ENCODE data around the gene ENTPD3. TPM values are rescaled to one million over a fixed set of nuclear protein-coding genes. Genes with fewer than 3 reads are reported as not detected.

The ENTPD3 gene
- polyA plus RNA-seq, 1 donor, result 4.3 TPM

DNA sequence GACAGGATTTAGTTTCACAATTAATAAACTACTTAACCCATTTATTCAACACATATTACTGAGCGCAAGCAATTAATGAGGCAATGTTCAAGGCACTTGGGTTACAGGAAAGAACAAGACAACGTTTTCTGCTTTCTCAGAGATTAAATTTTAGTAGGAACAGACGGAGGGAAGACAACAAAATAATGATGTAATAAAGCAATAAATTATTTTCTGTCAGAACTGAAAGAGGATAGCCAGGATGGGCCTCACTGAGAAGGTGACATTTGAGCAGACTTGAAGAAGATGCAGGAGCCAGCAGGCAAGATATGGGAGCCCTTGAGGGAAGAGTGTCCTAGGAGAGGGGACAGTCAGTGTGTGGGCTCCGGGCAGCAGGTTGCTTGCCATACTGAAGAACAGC, 58.9 kb downstream of the ENTPD3 start:
- 20% methylated on average over 1 of the region's 4 CpGs for whole genome bisulfite sequencing (ENCODE audit: insufficient coverage, low lambda C conversion rate)
- Histone ChIP-seq H3K27me3 (ENCODE audit: control insufficient read depth, insufficient read depth, low read length) (no peaks in the 10 kb centered on the region), H3K4me1 (ENCODE audit: control insufficient read depth, insufficient read depth, low read length) (no peaks in the 10 kb centered on the region), H3K27ac (ENCODE audit: low read length) (no peak overlapping the region), H3K9me3 (ENCODE audit: control insufficient read depth, low read depth, low read length) (no peaks in the 10 kb centered on the region), H3K4me3 (ENCODE audit: low read length) (no peak overlapping the region), H3K36me3 (ENCODE audit: control insufficient read depth, insufficient read depth, low read length) (peaks cover 10% of the 10 kb centered on the region)
- no peak for DNase-seq

DNA sequence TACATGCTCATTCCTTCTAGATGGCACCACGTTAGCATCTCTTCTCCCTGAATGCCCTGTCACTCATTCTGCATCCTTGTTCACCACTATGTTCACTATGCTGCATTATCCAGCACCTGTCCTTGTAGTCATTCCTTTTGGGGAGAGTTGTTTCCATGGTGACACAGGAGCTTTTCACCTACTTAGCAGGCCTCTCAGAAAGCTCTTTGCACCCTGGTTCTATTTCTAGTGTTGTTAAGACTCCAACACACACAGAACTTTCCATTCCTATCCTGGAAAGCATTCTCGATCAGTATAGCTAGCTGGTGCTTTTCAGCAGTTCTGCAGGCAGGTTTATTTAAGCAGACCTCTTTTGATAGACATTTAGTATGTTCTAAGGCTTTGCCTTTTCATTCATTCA, 63.5 kb downstream of the ENTPD3 start:
- Histone ChIP-seq H3K36me3 (ENCODE audit: control insufficient read depth, insufficient read depth, low read length) (peaks cover 12% of the 10 kb centered on the region), H3K27ac (ENCODE audit: low read length) (no peak overlapping the region)
- 86% methylated on average over 1 of the region's 2 CpGs for WGBS (ENCODE audit: insufficient coverage, low lambda C conversion rate)

DNA sequence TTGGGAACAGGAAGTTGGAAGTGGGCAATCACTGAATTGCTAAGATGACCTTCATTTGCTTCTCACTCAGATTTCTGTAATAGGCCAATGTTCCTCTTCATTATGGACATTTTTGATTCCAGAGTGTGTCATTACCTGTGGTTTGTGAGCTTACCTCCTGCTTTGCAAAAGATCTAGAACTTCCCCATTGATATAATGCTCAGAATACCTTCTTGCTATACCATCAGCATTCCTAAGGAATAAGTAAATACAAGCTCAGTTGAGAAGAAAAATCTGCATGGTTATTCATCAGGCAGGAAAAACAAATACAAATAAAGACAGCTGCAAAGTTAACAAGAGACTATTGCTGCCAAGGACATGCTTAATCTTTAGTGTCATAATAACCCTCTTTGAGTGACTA, 64.6 kb downstream of the ENTPD3 start:
- Histone ChIP-seq H3K27ac (ENCODE audit: low read length) (no peak overlapping the region), H3K27me3 (ENCODE audit: control insufficient read depth, insufficient read depth, low read length) (no peaks in the 10 kb centered on the region), H3K4me1 (ENCODE audit: control insufficient read depth, insufficient read depth, low read length) (peaks cover 10% of the 10 kb centered on the region), H3K9me3 (ENCODE audit: control insufficient read depth, low read depth, low read length) (no peaks in the 10 kb centered on the region), H3K4me3 (ENCODE audit: low read length) (no peak overlapping the region), H3K36me3 (ENCODE audit: control insufficient read depth, insufficient read depth, low read length) (peaks cover 8% of the 10 kb centered on the region)
- DNase-seq, result no peak

More for the DNA sequence above, 63.5 kb downstream of the ENTPD3 start:
- no peak for DNase-seq
- Histone ChIP-seq H3K4me3 (ENCODE audit: low read length) (no peak overlapping the region), H3K9me3 (ENCODE audit: control insufficient read depth, low read depth, low read length) (no peaks in the 10 kb centered on the region), H3K27me3 (ENCODE audit: control insufficient read depth, insufficient read depth, low read length) (no peaks in the 10 kb centered on the region), H3K4me1 (ENCODE audit: control insufficient read depth, insufficient read depth, low read length) (peaks cover 10% of the 10 kb centered on the region)

DNA sequence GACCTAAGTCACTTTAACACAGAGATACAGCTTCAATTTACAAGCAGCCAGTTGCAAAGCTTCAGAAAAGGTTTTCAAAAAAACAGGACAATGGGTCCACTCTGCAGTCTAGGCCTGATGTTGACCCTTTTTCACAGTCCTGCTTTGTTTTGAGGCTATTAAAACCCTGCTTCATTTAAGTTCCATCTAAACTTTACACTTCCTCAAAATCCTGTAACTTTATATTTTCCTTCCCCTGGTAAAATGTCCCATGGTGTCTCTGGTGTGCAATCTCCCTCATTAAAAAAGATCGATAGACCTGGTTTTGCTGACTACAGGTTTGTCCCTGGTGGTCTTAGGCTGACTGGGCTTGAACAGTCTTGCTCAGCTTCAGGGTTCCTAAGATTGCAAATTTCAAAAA, 65.1 kb downstream of the ENTPD3 start:
- peak overlapping the region; percentile 86 for H3K27ac ChIP-seq (ENCODE audit: low read length)
- no peaks in the 10 kb centered on the region for H3K9me3 ChIP-seq (ENCODE audit: control insufficient read depth, low read depth, low read length)
- H3K27me3 ChIP-seq (ENCODE audit: control insufficient read depth, insufficient read depth, low read length), result no peaks in the 10 kb centered on the region
- WGBS (ENCODE audit: insufficient coverage, low lambda C conversion rate), result no CpG with 5 or more reads among the region's 1 CpG
- DNase-seq, result no peak
- H3K4me1 ChIP-seq (ENCODE audit: control insufficient read depth, insufficient read depth, low read length), result peaks cover 10% of the 10 kb centered on the region
- H3K36me3 ChIP-seq (ENCODE audit: control insufficient read depth, insufficient read depth, low read length), result peaks cover 8% of the 10 kb centered on the region
- peak overlapping the region; percentile 68 for H3K4me3 ChIP-seq (ENCODE audit: low read length)

DNA sequence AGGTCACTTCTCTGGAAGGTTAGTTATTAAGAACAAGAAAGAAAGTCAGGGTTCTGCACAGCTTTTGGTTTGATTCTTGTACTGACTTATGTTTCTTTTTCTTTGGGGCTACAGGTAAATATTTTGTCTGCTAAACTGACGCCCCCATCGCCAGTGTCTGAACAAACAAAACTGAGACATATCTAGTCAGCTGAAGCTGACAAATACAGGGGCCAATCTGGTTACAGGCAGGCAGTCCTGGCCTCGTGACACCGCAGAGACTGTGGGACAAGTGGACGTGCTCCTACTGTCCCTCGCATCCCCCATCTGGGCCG, 65.5 kb downstream of the ENTPD3 start:
- H3K9me3 ChIP-seq (ENCODE audit: control insufficient read depth, low read depth, low read length), result no peaks in the 10 kb centered on the region
- no CpG with 5 or more reads among the region's 7 CpGs for WGBS (ENCODE audit: insufficient coverage, low lambda C conversion rate)
- peak overlapping the region; percentile 86 for H3K27ac ChIP-seq (ENCODE audit: low read length)
- H3K27me3 ChIP-seq (ENCODE audit: control insufficient read depth, insufficient read depth, low read length), result no peaks in the 10 kb centered on the region
- peaks cover 8% of the 10 kb centered on the region for H3K36me3 ChIP-seq (ENCODE audit: control insufficient read depth, insufficient read depth, low read length)
- peaks cover 10% of the 10 kb centered on the region for H3K4me1 ChIP-seq (ENCODE audit: control insufficient read depth, insufficient read depth, low read length)
- no peak for DNase-seq
- peak overlapping the region; percentile 68 for H3K4me3 ChIP-seq (ENCODE audit: low read length)

DNA sequence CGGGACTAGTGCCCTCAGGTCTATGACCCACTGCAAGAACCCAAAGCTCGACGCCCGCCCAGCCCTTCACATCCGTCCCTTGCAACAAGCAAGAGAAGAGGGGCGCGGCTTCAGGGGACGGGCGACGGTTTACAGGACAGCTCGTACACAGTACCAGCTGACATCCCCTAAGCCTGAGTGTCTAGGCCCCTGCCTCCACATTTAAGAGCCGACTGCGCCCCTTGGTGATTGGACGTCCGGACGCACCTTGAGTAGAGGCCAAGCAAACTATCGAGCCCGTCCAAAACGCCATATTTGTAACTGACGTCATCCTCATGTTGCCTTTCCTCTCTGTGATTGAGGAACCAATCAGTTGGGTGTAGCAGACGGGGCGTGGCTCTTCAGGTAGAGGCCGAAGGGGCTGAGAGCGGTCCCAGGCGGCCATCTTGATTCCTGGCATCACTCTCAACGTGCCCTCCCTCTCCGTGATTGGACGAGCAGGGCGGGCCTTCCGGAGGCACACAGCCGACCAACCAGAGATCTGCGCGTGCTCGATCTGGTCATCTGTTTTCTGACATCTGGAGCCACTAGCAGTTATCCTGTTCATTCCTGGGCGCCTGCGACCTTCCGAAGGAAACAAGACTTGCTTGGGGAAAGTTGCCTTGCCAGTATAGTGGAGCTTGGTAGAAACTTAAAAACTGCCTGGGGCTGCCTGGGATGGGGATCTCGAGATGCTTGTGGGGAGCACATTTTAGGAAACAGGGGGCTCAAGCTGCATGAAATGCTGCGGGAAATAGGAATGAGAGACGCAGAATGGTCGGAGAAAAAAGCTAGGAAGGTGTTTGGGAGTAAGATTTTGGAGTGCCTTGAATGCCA, 66.1 kb downstream of the ENTPD3 start:
- H3K9me3 ChIP-seq (ENCODE audit: control insufficient read depth, low read depth, low read length), result no peaks in the 10 kb centered on the region
- peak; percentile 99 to 100 for DNase-seq
- no CpG with 5 or more reads among the region's 41 CpGs for WGBS (ENCODE audit: insufficient coverage, low lambda C conversion rate)
- peaks cover 8% of the 10 kb centered on the region for H3K36me3 ChIP-seq (ENCODE audit: control insufficient read depth, insufficient read depth, low read length)
- H3K27me3 ChIP-seq (ENCODE audit: control insufficient read depth, insufficient read depth, low read length), result no peaks in the 10 kb centered on the region
- peak overlapping the region; percentile 68 for H3K4me3 ChIP-seq (ENCODE audit: low read length)
- H3K4me1 ChIP-seq (ENCODE audit: control insufficient read depth, insufficient read depth, low read length), result peaks cover 10% of the 10 kb centered on the region
- H3K27ac ChIP-seq (ENCODE audit: low read length), result peak overlapping the region; percentile 86

DNA sequence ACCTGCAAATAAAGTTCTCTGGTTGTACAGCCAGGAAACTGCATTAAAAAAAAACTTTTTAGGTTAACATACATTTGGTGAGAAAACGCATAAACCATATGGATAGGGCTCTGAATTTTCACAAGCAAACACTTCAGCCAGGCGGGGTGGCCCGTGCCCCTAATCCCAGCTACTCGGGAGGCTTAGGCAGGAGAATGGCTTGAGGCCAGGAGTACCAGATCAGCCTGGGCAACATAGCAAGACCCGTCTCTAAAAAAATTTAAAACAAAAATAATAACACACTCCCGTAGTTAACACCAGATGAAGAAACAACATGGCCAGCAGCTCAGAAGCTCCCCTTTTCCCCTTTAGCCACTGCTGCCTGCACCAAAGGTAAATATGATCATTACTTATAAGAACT, 66.9 kb downstream of the ENTPD3 start:
- H3K27ac ChIP-seq (ENCODE audit: low read length), result peak overlapping the region; percentile 86

DNA sequence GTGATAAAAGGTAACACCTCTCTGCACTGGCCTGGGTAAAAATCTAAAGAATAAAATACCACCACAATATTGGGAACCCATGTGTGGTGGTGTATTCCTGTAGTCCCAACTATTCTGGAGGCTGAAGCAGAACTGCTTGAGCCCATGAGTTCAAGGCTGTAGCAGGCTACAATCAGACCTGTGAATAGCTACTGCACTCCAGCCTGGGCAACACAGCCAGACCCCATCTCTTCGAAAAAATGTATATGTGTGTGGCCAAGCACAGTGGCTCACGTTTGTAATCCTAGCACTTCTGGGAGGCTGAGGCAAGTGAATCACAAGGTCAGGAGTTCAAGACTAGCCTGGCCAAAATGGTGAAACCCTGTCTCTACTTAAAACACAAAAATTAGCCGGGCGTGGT, 68.3 kb downstream of the ENTPD3 start:
- Histone ChIP-seq H3K4me1 (ENCODE audit: control insufficient read depth, insufficient read depth, low read length) (peaks cover 17% of the 10 kb centered on the region), H3K36me3 (ENCODE audit: control insufficient read depth, insufficient read depth, low read length) (peaks cover 20% of the 10 kb centered on the region), H3K27me3 (ENCODE audit: control insufficient read depth, insufficient read depth, low read length) (no peaks in the 10 kb centered on the region), H3K9me3 (ENCODE audit: control insufficient read depth, low read depth, low read length) (no peaks in the 10 kb centered on the region), H3K4me3 (ENCODE audit: low read length) (no peak overlapping the region), H3K27ac (ENCODE audit: low read length) (no peak overlapping the region)
- no CpG with 5 or more reads among the region's 4 CpGs for WGBS (ENCODE audit: insufficient coverage, low lambda C conversion rate)
- DNase-seq, result no peak

More for the DNA sequence above, 66.9 kb downstream of the ENTPD3 start:
- peaks cover 17% of the 10 kb centered on the region for H3K4me1 ChIP-seq (ENCODE audit: control insufficient read depth, insufficient read depth, low read length)
- DNase-seq, result peak in 1 of 2 donors; percentile 8
- no peaks in the 10 kb centered on the region for H3K27me3 ChIP-seq (ENCODE audit: control insufficient read depth, insufficient read depth, low read length)
- H3K4me3 ChIP-seq (ENCODE audit: low read length), result peak overlapping the region; percentile 68
- H3K36me3 ChIP-seq (ENCODE audit: control insufficient read depth, insufficient read depth, low read length), result peaks cover 16% of the 10 kb centered on the region
- 80% methylated on average over 1 of the region's 6 CpGs for WGBS (ENCODE audit: insufficient coverage, low lambda C conversion rate)
- H3K9me3 ChIP-seq (ENCODE audit: control insufficient read depth, low read depth, low read length), result no peaks in the 10 kb centered on the region

DNA sequence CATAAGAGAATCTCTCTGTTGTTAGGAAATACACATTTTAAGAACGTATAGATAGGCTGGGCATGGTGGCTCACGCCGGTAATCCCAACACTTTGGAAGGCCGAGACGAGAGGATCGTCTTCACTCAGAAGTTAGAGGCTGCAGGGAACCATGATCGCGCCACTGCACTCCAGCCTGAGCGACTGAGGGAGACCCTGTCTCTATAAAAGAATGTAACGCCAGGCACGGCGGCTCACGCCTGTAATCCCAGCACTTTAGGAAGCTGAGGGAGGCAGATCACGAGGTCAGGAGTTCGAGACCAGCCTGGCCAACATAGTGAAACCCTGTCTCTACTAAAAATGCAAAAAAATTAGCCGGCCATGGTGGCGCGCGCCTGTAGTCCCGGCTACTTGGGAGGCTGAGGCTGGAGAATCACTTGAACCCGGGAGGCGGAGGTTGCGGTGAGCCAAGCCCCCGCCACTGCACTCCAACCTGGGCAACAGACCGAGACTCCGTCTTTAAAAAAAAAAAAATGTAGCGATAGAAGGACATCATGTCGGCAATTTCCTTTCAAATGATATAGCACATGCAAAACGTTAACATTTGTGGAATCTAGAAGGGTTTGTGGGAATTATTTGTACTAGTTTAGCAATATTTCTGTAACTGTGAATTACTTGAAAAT, 69.4 kb downstream of the ENTPD3 start:
- Histone ChIP-seq H3K36me3 (ENCODE audit: control insufficient read depth, insufficient read depth, low read length) (peaks cover 27% of the 10 kb centered on the region), H3K27ac (ENCODE audit: low read length) (peak overlapping the region; percentile 90), H3K4me1 (ENCODE audit: control insufficient read depth, insufficient read depth, low read length) (peaks cover 17% of the 10 kb centered on the region), H3K4me3 (ENCODE audit: low read length) (peak overlapping the region; percentile 95), H3K27me3 (ENCODE audit: control insufficient read depth, insufficient read depth, low read length) (no peaks in the 10 kb centered on the region), H3K9me3 (ENCODE audit: control insufficient read depth, low read depth, low read length) (no peaks in the 10 kb centered on the region)
- WGBS (ENCODE audit: insufficient coverage, low lambda C conversion rate), result no CpG with 5 or more reads among the region's 29 CpGs
- no peak for DNase-seq

DNA sequence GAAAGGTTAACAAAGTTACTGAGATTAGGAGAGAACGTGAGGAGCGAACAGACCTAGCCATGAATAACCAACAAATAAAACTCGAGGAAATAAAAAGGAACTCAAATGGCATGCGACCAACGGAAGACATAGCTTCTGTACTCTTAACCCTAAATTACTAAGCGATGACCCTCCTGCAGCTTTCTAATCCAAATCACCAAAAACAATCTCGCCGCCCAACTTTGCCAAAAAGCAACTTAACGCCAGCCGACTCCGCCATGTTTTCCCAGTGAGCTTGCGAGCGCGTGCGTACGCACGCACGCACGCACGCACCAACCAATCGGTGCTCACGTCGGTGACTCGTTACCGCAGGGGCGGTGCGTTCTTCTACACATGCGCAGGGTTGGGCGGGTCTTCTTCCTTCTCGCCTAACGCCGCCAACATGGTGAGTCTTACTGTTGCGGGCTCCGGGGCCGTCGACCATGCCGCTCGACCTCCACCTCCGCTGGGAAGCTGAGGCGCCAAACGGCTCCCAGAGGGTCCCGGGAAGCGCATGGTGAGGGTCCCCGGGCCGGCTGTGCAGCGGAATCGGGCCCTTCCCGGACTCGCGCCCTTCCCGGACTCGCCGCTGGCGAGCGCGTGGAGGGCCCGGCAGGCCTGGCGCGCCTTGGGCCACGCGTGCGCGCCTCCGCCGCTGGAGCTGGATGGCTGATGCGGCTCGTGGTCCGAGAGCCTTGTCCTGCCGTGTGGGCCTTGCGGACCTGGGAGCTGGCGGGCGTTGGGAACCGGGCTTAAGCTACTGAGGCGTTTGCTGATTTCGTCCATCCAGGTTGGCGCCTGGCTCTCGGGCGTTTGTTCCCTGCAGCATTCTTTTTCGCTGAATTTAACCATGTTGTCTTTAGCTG, 70.2 kb downstream of the ENTPD3 start, which contains the start of gene RPL14:
Gene RPL14 (plus strand): TSS at position 400 of the 884 bp plus-strand sequence. CDS start 133 bp downstream, at position 533.
- H3K9me3 ChIP-seq (ENCODE audit: control insufficient read depth, low read depth, low read length), result no peaks in the 10 kb centered on the region
- H3K36me3 ChIP-seq (ENCODE audit: control insufficient read depth, insufficient read depth, low read length), result peaks cover 33% of the 10 kb centered on the region
- peak within 1 kb of the TSS; percentile 95 for H3K4me3 ChIP-seq (ENCODE audit: low read length)
- no peaks in the 10 kb centered on the region for H3K27me3 ChIP-seq (ENCODE audit: control insufficient read depth, insufficient read depth, low read length)
- peak; percentile 98 for DNase-seq
- WGBS (ENCODE audit: insufficient coverage, low lambda C conversion rate), result 4% methylated on average over 5 of the region's 79 CpGs
- H3K27ac ChIP-seq (ENCODE audit: low read length), result peak within 1 kb of the TSS; percentile 90
- H3K4me1 ChIP-seq (ENCODE audit: control insufficient read depth, insufficient read depth, low read length), result peaks cover 13% of the 10 kb centered on the region
